Muscle of arm (tissue), 12 donors: ENCODE results near the gene SKI. TPM values are rescaled to one million over a fixed set of nuclear protein-coding genes. Genes with fewer than 3 reads are reported as not detected.
"Not testable (repeated sequence)": the region's sequence is repeated elsewhere in the genome, so short reads cannot be mapped to it uniquely, and the experiment has no call there.

ENCODE experiments used
- DNase-seq: peaks from one replicate; pipeline ENCODE4 v3.0.0-alpha.2; 2013
- polyA plus RNA-seq, 12 donors: library from polyadenylated mRNA; unstranded; fragments of 120-200 nt; gene quantifications; one replicate each; pipeline ENCODE4 v1.2.1, GENCODE V29; 2013; ENCODE audit not compliant: insufficient read length in 12 of 12

The SKI gene
- polyA plus RNA-seq, 12 donors = 44.3 to 88.0 (median 55.0) TPM; not detected in 1

DNA sequence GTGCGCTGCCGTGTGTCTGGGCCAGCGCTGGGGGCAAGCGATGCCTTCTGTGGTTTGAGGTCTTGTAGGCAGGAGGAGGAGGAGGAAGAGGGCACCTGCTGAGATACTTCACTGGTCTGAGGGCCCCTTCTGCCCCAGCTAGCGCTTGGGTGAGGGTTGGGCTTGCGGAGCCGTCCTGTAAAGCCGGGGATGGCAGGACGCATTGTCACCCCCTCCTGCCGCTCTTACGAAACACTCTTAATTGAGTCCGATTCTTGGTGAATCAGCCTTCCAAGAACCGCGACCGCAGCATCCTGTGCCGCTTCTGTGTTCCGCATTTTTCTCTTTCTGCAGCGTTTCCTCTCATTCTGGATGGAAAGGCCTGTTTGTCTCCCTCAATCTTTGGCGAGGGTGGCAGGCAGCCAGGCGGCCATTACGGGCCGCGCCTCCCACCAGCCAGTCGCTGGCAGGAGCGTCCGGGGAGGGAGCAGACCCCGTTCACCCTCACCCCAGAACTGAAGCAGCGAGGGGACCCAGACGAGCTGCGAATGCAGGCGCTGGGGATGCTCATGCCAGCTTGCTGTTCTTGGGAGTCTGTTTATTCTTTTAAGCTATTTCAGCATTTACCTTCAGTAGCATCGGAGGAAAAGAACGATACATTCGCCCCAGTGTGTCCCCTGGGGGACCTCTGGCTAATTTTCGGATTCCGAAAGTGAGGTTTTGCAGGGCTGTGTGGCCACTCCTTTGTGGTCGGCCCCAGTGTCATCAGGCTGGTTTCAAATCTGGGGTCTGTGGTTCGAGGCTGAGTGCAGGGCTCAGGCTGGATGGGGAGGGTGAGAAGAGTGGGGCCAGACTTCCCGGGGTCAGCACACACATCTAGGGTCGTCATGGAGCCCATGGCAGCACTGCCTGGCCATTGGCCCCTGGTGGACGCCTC, 62.7 kb downstream of the SKI start:
- DNase-seq = peak; percentile 74

DNA sequence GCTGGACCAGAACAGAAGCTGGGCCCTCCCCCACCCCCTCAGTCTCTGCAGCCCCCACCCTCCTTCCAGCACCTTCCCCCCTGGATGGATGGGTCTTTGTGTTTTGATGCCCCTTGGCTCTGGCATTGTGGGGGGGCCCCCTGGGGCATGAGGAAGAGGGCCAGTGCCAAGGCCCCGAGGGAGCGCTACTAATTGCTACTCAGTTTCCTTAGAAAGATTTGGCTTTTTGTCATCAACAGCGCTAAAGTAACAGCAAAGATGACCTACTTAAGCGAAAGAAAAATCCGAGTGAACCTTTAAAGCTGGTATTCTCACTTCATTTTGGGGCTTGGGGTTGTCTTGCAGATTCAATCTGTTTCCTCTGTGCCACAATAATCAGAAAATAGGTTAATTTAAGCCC, 63.5 kb downstream of the SKI start:
- DNase-seq = no peak

DNA sequence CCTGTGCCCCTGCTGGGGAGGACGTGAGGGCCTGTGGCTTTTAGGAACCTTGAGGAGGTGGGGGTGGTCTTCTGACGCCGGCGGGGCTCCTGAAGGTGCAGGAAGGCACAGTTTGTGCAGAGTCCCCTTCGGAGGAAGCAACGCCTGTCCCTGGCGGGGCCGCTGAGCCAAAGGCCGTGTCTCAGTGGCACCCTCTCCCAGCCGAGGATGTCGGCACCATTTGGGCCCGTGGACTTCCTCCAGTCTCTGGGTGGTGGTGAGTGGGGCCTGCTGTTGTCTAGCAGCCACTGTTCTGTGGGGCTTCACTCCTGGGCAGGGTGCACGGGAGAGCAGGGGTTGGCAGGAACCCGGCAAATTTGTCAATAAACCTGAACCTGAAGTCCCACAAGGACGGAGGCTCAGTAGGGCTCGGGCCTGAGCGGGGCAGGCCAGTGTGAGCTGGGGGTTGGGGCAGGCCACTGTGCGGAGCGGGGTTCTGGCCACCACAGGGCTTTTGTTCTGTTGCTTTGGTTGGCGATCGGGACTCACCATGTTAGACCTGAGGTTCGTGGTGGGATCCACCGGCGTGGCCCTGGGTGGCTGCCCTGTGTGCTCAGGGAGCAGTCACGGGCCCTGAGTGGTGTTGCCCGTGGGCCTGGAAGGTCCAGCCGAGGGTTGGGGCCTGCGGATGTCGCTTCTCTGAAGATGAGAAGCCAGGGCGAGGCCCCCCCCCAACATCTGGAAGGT, 64.8 kb downstream of the SKI start:
- no peak for DNase-seq

DNA sequence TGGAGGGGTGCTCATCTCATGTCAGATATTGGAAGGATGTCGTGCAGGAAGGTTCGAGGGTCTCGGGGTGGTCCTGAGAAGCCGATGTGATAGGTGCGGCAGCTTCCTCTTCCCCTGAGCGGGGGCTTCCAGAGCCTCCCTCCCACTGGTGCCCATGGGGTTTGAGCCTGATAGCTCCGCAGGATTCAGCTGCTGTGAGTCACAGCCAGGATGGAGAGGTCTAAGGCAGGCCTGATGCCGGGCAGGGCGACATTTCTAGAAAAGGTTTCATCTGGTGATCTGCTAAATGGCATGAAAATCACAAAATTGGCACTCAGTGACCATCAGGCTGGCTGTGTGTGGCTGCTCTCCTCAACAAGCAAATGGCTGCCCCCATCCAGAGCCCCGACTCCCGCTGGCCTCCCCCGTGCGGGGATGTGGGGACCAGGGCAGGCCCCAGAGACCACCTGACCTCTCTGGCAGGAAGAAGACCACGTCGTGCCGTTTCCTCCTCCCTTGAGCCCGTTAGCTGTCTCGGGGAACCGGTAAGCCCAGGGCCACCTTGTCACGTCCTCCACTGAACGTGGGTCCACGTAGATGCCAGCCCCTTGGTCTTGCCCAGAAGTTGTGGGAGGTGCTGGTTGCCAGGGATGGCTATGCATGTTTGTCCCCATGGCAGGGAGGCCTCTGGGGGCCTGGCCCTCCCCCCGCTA, 66.1 kb downstream of the SKI start:
- DNase-seq = no peak

DNA sequence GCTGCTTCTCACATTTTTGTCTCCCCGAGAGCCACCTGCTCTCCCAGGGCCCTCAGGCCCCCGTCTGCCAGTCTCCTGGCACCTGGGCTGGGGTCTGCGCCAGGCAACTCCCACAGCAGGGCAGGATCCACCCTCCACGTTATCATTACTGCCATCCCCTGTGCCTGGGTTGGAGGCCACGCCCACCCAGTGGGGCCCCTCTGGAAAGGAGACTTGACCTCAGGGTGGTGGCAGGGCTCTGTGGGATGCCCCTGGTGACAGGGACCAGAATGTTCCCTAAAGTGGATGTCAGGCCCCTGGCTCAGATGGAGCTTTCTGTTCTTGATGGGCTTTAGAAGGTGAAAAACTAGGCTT, 66.6 kb downstream of the SKI start:
- DNase-seq = no peak

DNA sequence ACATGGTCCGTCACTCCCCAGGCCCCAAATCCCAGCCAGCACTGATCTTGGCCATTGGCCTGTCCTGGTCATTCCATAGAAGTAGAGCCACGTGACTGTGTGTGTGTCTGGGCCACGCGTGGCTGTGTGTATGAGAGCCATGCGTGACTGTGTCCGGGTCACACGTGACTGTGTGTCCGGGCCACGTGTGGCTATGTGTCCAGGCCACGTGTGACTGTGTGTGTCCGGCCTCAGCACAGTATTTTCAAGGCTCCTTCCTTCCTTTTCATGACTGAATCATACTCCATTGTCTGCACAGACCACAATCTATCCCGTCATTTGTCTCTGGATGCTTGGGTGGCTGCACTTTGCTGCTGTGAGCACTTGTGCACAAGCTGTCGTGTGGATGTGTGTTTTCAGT, 67.4 kb downstream of the SKI start:
- DNase-seq = no peak

DNA sequence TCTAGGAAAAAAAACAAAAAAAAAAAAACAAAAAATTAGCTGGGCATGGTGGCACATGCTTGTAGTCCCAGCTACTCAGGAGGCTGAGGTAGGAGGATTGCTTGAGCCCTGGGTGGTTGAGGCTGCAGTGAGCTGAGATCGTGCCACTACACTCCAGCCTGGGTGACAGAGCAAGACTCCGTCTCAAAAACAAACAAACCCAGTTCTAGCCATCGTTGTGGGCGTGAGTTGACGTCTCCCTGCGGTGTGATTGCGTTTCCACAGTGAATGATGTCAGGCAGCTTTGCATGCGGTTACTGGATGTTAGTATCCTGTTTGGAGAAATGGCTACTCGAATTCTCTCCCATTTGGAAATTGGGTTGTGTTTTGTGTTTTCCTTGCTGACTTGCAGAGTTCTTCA, 68.1 kb downstream of the SKI start:
- DNase-seq = not testable (repeated sequence)

DNA sequence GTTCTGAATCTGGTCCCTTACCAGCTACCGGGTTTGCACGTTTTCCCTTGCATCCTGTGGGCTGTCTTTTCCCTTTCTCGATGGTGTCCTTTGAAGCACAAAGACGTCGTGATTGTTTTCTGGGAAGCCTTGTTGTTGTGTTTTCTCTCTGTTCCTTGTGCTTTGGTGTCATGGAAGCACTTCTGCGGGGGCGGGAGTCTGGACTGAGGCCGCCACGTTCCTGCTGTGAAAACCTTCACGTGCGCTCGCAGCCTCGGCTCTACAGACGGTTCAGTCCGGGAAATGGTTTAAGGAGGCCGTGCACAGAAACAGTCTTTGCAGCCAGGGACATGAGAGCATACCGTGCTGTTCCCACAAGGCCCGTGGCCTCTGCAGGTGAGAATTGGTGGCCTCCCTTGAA, 68.5 kb downstream of the SKI start:
- DNase-seq = no peak

DNA sequence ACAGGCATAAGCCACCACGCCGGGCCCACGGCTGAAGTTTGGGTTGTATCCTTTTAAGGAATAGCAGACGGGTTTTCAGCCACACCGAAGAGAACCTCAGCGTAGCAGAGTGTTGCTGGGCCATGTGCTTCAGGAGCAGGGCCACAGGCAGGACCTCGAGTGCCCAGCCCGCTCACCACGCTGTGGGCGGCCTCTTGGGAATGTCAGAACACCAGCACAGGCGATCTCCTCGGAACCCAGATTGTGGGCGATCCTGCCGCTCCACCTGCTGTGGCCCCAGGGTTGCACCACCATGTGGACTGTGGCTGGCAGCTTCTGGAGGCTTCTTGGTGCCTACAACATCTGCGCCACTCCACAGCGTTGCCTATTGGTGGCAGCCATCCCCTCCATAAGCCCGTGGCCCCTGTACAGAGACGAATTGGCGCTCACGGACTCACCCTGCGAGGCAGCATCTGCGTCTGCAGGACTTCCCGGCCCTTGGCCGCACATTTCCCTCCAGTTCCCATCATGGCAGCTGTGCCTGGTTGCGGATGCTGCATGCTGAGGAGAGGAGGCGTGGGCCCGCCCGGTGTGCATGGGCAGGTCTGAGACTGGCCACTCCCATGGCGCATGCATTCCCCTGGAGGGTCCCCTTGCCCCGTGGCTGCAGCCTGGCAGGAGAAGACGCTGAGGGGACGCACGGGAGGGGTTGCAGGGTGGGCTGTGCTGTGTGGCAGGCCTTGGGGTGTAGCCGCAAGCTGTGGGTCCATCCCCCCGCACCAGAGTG, 69.3 kb downstream of the SKI start:
- no peak for DNase-seq

DNA sequence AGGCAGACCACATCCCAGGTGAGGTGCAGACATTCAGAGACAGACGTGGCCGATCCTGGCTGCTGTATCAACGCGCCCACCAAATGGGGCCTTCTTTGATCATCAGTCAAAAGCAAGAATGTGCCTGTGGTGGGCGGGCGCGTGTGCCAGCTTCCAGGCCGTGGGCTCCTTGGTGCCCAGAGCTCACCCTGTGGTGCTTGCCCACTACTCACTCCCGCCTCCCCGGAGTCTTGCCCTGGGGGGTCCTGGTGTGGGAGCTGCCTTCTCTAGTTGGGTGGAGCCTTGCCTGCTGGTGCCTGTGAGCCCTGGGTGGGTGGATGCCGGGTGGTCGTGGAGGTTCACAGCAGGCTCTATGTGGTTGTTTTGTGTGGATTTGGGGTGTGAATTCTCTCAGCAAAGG, 70.6 kb downstream of the SKI start:
- no peak for DNase-seq

DNA sequence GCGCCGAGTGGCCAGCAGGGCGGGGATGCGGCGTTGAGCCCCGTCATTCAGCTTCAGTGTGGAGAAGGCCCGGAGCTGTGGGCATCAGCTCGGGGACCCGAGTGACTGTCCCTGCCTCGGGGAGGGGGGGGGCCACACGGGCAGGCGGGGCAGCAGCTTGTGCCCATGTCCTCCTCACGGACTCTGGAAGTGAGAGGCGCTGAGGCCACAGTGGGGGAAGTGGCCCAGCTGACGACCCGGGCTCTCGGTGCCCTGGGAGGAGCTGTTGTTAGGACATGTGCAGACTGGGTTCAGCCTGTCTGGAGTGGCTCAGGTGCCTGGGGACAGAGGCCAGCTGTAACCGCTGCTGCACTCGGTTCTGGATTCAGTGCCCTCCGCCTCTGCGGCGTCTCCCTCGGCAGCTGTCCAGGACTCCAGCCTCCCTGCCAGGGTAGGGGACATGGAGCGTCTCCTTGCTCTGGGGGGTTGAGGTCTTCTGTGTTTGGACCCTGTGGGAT, 71.1 kb downstream of the SKI start:
- no peak for DNase-seq

DNA sequence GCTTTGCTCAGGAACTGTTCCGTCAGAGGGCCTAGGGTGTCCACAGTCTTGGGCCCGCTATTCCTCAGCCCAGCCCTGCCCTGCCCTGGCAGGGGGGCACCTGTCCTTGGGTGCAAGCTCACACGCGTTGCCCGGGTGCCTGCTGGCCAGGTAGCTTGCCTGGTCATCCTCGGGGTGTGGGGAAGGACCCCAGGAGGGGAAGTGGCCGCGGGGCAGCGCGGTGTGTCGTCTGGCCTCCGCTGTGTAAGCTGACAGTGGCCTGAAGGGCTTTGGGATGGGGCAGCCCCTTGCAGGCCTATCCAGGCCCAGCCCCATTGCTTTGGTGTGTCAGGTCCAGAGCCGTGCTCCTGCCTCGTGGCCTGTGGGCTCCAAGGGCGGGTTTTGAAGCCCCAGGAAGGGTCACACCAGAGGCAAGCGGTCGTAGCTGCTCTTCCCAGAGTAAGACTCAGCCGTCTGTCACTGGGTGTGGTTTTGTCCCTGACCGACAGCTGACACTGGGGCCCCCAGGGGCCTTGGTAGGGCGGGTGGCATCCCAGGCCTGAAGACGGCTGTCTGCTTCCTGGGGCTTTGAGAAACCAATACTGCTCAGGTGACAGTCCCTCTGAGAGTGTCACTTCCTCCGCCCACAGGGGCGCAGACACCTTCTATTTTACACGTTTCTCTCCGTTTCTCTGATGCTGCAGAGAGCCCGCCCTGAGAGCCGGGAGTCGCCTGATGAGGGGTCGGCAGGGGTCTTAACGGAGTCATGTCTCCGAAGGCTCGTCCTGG, 72.1 kb downstream of the SKI start:
- DNase-seq = no peak

DNA sequence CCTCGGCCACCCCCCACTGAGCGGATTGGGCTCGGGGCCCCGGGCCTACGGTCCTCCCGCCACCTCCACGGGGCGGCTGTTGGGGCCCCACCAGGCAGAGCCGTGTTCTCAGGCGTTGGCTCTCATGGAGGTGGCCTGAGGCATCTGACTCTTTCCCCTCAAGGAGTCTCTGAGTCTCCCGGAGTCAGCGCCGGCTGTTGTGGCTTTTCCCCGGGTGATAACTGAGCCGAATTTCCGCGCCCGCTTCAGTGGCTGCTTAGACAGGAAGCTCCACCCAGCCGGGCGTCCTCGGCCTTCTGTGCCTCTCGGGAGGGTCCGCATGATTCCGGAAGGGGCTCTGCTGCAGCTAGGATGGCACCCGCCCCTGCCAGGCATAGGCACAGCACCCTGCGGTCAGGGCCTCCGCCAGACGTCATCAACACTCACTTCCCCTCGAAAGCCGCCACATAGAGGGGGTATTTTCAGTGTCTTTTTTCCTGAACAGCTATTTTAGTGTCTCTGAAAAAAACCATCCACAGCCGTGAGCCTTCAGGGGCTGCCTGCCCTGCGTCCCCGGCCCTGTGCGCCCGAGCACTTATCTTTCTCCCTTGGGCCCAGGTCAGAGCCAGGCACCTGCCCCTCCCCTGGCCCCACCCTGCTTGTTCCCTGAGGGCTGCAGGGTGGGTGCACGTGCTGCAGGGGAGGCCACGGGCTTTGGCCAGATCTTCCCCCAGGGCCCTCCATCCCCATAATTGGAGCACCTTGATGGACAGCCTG, 72.9 kb downstream of the SKI start:
- peak; percentile 68 for DNase-seq

DNA sequence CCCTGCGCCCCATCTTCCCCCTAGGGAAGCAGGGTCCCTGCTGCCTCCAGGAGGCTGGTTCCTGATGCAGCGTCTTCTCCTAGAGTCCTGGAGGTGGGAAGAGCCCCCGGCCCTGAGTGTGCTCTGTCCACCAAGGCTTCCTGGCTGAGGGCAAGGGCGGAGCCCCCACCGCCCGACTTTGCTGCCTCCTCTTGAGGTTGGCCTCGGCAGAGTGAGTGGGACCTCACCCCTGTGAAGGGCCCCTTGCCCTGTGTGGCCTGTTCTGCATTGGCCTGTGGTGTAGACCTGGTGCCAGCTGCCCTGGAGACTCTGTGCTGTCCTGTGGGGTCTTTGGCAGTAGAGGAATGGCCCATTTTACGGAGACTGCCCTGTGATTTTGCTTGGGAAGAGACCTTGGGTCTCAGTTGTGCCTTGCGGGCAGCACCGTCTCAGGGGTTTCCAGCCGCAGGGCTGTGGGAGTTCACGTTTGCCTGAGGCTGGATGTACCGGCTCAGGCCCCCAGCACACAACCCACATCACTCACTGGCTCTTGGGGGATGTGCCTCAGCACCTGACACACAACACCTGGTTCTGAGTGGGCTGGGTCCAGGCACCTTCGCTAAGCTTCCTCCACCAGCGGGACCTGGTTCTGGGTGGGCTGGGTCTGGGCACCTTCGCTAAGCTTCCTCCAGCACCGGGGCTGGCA, 73.6 kb downstream of the SKI start:
- DNase-seq = no peak

DNA sequence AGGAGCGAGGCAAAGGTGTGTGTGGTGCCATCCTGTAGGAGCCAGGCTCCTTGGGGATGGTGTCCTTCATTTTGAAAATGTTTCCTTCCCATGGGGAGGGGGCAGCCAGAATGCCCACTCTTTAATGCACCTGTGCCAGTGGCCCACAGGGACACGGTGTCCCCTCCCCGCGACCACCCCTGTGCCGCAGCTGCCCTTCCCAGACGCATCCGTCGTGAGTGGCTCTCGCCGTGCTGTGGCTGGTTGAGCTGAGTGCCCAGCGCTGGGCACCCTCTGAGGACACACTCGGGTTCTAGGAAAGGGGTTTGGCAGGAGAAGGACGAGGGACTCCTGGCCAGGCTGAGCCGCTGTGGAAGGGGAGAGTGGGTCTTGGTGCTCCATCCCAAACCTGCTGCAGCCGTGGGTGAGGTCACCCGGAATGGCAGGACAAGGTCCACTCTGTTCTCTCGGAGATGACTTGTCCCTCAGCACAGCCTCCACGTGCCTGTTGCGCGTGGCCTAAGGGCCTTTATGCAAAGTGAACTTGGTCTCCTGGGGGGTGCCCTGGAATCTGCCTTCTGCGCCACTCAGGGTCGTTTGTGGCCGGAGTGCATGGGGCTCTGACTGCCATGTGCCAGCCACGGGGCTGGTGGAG, 74.3 kb downstream of the SKI start:
- DNase-seq = no peak

DNA sequence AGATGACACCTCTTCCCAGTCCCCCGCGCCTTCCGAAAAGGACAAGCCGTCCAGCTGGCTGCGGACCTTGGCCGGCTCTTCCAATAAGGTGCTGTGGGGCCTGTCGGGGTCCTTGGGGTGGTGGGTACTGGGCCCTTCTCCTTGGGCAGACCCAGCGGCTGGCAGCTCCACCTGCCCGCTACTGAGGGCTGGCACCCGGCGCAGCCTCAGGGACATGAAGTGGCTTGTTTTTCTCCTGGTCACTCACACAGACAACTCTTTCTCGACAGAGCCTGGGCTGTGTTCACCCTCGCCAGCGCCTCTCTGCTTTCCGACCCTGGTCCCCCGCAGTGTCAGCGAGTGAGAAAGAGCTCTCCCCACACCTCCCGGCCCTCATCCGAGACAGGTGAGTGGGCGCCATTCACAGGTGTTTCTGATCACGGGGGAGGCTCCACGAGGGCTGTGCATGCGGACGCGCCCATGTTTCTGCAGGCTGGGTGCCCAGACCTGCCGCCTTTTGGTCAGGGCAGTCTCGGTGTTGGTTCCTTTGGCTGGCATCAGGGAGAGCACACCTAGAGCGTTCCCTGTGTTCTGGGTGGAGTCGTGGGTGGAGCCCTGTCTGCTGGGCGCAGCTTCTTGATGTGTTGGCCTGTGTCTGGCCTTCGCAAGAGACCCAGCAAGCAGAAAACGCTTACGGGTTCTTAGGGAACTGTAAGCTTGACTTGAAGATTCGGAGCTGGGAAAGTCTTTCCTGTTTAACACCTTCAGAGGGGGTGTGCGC, 75.1 kb downstream of the SKI start:
- no peak for DNase-seq

DNA sequence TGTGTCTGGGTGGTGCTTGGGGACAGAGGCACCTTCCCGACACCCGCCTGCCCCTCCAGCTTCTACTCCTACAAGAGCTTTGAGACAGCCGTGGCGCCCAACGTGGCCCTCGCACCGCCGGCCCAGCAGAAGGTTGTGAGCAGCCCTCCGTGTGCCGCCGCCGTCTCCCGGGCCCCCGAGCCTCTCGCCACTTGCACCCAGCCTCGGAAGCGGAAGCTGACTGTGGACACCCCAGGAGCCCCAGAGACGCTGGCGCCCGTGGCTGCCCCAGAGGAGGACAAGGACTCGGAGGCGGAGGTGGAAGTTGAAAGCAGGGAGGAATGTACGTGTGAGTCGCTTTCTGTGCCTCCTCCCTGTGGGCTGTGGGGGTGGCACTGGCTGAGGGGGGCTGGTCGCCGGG, 75.7 kb downstream of the SKI start:
- DNase-seq = no peak

DNA sequence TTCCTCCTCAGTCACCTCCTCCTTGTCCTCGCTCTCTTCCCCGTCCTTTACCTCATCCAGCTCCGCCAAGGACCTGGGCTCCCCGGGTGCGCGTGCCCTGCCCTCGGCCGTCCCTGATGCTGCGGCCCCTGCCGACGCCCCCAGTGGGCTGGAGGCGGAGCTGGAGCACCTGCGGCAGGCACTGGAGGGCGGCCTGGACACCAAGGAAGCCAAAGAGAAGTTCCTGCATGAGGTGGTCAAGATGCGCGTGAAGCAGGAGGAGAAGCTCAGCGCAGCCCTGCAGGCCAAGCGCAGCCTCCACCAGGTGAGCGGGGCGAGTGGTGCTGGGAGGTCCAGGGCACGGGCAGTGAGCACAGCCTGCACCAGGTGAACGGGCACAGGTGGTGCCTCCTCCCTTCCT, 76.2 kb downstream of the SKI start:
- DNase-seq = no peak
